HepG2 (cell line): ENCODE data around the gene CDK12. TPM values are rescaled to one million over a fixed set of nuclear protein-coding genes. Genes with fewer than 3 reads are reported as not detected.

ENCODE experiments used
- ATAD3A ChIP-seq: sonication (generic); formaldehyde crosslinking; IDR thresholded peaks from 2 replicates; pipeline ENCODE4 v1.4.0; 2020; ENCODE audit warnings: missing genetic modification reagents
- CCDC6 ChIP-seq: sonication (generic); formaldehyde crosslinking; IDR thresholded peaks from 2 replicates; pipeline ENCODE4 v1.8.1; 2022; ENCODE audit warnings: mild to moderate bottlenecking, missing genetic modification reagents, moderate library complexity
- EHMT2 ChIP-seq: fragments of 200-600 bp; sonication (generic); IDR thresholded peaks from 2 replicates; pipeline ENCODE4 v1.7.0; 2017; ENCODE audit warnings: antibody characterized with exemption, low read depth, low read length, borderline replicate concordance
- ELF3 ChIP-seq: IDR thresholded peaks from 2 replicates; pipeline ENCODE4 v1.6.1; 2016; ENCODE audit warnings: missing genetic modification reagents, missing compliant biosample characterization
- HNRNPLL ChIP-seq: fragments of 200-400 bp; formaldehyde crosslinking; IDR thresholded peaks from 2 replicates; pipeline ENCODE4 v1.6.1; 2017; ENCODE audit warnings: mild to moderate bottlenecking, low read depth, low read length; ENCODE audit not compliant: poor library complexity, severe bottlenecking
- KDM6A ChIP-seq: IDR thresholded peaks from 2 replicates; pipeline ENCODE4 v1.6.1; 2016; ENCODE audit warnings: low read depth
- PLRG1 ChIP-seq: fragments of 450-650 bp; conservative IDR thresholded peaks from 2 replicates; pipeline ENCODE4 v1.6.1; 2016
- PRPF4 ChIP-seq: fragments of 200-400 bp; formaldehyde crosslinking; IDR thresholded peaks from 2 replicates; pipeline ENCODE4 v1.6.1; 2016; ENCODE audit warnings: low read length, low read depth; ENCODE audit not compliant: poor library complexity, severe bottlenecking
- RARG ChIP-seq: sonication (generic); formaldehyde crosslinking; IDR thresholded peaks from 2 replicates; pipeline ENCODE4 v1.4.0; 2020; ENCODE audit warnings: low read depth, mild to moderate bottlenecking, missing genetic modification reagents
- TEAD2 ChIP-seq: sonication (generic); formaldehyde crosslinking; IDR thresholded peaks from 2 replicates; pipeline ENCODE4 v1.9.0; 2021; ENCODE audit warnings: missing genetic modification reagents
- ZFP37 ChIP-seq: sonication (generic); formaldehyde crosslinking; IDR thresholded peaks from 2 replicates; pipeline ENCODE4 v1.4.0; 2020; ENCODE audit warnings: missing genetic modification reagents, borderline replicate concordance
- ZNF614 ChIP-seq: IDR thresholded peaks from 2 replicates; pipeline ENCODE4 v1.6.1; 2018; ENCODE audit warnings: missing biosample characterization, missing genetic modification reagents, inconsistent platforms, borderline replicate concordance
- ZNF75D ChIP-seq: sonication (generic); formaldehyde crosslinking; IDR thresholded peaks from 2 replicates; pipeline ENCODE4 v1.8.1; 2023; ENCODE audit warnings: missing genetic modification reagents, mild to moderate bottlenecking, borderline replicate concordance
- ZNF775 ChIP-seq: sonication (generic); formaldehyde crosslinking; IDR thresholded peaks from 2 replicates; pipeline ENCODE4 v1.4.0; 2020; ENCODE audit warnings: missing genetic modification reagents, mild to moderate bottlenecking, moderate library complexity, borderline replicate concordance
- ZNF850 ChIP-seq: sonication (generic); formaldehyde crosslinking; conservative IDR thresholded peaks from 2 replicates; pipeline ENCODE4 v1.9.0; 2021; ENCODE audit warnings: mild to moderate bottlenecking, missing genetic modification reagents
- polyA plus RNA-seq, 8 experiments: library from polyadenylated mRNA; depleted of rRNA in 3 of 8; stranded (reverse) in 7 of 8; unstranded in 1 of 8; fragments of >200 nt; fragmentation: Illumina TruSeq in 4 of 8; extraction: Trizol in 4 of 8; gene quantifications; 2 replicates each; pipeline versions ENCODE4 v1.2.1 to v1.2.3, GENCODE V29; 2011 to 2016; ENCODE audit warnings: low read depth in 4 of 8, missing spikeins in 1 of 8, mixed read lengths in 1 of 8; ENCODE audit not compliant: insufficient read depth in 1 of 8
- total RNA-seq, 5 experiments: library from RNA; depleted of rRNA; stranded (reverse); fragments of >200 nt; fragmentation: Illumina TruSeq; extraction: Trizol; gene quantifications; 2 replicates each; pipeline ENCODE4 v1.2.3, GENCODE V29; 2016; ENCODE audit warnings: low read depth in 1 of 5
- TF ChIP-seq, protein P1 (sequence below), 2 experiments: fragments of 450-650 bp in 1 of 2; sonication (generic) in 1 of 2; formaldehyde crosslinking; IDR thresholded peaks; 2 replicates each; pipeline versions ENCODE4 v1.5.0 to v1.8.0; 2020 to 2022; ENCODE audit warnings: mild to moderate bottlenecking in 1 of 2, missing genetic modification reagents in 1 of 2
- TF ChIP-seq, protein P2 (sequence below): sonication (generic); formaldehyde crosslinking; IDR thresholded peaks from 2 replicates; pipeline ENCODE4 v1.5.0; 2020; ENCODE audit warnings: mild to moderate bottlenecking, missing genetic modification reagents
- TF ChIP-seq, protein P3 (sequence below): IDR thresholded peaks from 2 replicates; pipeline ENCODE4 v1.4.0; 2020; ENCODE audit warnings: mild to moderate bottlenecking, missing genetic modification reagents
- TF ChIP-seq, protein P4 (sequence below): sonication (generic); formaldehyde crosslinking; IDR thresholded peaks from 2 replicates; pipeline ENCODE4 v1.4.0; 2020; ENCODE audit warnings: missing genetic modification reagents

CDK12 gene
- total and polyA plus RNA-seq, 2 of the 13 experiments (the other 11 are each of a cell fraction or from before 2014, with no cell fraction given): 24.0 to 88.6 TPM

DNA sequence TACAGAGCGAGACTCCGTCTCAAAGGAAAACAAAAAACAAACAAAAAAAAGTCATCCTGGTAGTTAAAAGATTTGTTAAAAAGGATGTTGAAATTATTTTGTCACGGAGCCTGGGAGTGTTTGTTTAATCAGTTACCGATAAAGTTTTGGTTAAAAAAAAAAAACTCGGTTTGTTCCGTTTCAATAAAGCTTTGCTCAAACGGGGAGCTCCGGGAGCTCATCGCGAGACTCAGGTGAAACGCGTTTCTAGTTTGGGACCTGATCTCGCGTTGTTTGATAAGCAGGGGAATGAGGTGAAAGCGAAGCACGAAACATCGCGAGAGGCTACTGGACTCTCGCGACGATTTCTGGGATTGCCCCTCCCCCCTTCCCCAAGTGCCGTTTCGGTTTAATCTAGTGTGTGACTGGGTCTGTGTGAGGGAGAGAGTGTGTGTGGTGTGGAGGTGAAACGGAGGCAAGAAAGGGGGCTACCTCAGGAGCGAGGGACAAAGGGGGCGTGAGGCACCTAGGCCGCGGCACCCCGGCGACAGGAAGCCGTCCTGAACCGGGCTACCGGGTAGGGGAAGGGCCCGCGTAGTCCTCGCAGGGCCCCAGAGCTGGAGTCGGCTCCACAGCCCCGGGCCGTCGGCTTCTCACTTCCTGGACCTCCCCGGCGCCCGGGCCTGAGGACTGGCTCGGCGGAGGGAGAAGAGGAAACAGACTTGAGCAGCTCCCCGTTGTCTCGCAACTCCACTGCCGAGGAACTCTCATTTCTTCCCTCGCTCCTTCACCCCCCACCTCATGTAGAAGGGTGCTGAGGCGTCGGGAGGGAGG is at the start of gene CDK12 (continued):
- TF ChIP-seq, protein P1, sequence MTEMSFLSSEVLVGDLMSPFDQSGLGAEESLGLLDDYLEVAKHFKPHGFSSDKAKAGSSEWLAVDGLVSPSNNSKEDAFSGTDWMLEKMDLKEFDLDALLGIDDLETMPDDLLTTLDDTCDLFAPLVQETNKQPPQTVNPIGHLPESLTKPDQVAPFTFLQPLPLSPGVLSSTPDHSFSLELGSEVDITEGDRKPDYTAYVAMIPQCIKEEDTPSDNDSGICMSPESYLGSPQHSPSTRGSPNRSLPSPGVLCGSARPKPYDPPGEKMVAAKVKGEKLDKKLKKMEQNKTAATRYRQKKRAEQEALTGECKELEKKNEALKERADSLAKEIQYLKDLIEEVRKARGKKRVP (CRISPR knock-in tag; IDR thresholded peaks at IDR 0.05): peak in 1 of 2 experiments; percentile 76; a peak in 1 of 4 replicates
- TF ChIP-seq ZNF75D (no peak), PRPF4 (peak; percentile 100), CCDC6 (CRISPR knock-in tag) (peak; percentile 78), TEAD2 (peak; percentile 60; the same call in 1 of the 2 replicates), ZNF850 (CRISPR knock-in tag) (peak; percentile 43; the same call in 1 of the 2 replicates), KDM6A (CRISPR knock-in tag) (no peak; the same call in 1 of the 2 replicates), ZFP37 (CRISPR knock-in tag) (0 out of 2 replicates have a peak, but pooled peaks have one; percentile 58), ELF3 (peak; percentile 92), ZNF775 (CRISPR knock-in tag) (0 out of 2 replicates have a peak, but pooled peaks have one; percentile 78), ATAD3A (CRISPR knock-in tag) (0 out of 2 replicates have a peak, but pooled peaks have one; percentile 50), RARG (CRISPR knock-in tag) (no peak; the same call in 1 of the 2 replicates), ZNF614 (CRISPR knock-in tag) (peak; percentile 79; the same call in 1 of the 2 replicates), PLRG1 (no peak), EHMT2 (no peak), HNRNPLL (peak; percentile 59)
- TF ChIP-seq, protein P2, sequence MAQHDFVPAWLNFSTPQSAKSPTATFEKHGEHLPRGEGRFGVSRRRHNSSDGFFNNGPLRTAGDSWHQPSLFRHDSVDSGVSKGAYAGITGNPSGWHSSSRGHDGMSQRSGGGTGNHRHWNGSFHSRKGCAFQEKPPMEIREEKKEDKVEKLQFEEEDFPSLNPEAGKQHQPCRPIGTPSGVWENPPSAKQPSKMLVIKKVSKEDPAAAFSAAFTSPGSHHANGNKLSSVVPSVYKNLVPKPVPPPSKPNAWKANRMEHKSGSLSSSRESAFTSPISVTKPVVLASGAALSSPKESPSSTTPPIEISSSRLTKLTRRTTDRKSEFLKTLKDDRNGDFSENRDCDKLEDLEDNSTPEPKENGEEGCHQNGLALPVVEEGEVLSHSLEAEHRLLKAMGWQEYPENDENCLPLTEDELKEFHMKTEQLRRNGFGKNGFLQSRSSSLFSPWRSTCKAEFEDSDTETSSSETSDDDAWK (CRISPR knock-in tag): no peak
- TF ChIP-seq, protein P3, sequence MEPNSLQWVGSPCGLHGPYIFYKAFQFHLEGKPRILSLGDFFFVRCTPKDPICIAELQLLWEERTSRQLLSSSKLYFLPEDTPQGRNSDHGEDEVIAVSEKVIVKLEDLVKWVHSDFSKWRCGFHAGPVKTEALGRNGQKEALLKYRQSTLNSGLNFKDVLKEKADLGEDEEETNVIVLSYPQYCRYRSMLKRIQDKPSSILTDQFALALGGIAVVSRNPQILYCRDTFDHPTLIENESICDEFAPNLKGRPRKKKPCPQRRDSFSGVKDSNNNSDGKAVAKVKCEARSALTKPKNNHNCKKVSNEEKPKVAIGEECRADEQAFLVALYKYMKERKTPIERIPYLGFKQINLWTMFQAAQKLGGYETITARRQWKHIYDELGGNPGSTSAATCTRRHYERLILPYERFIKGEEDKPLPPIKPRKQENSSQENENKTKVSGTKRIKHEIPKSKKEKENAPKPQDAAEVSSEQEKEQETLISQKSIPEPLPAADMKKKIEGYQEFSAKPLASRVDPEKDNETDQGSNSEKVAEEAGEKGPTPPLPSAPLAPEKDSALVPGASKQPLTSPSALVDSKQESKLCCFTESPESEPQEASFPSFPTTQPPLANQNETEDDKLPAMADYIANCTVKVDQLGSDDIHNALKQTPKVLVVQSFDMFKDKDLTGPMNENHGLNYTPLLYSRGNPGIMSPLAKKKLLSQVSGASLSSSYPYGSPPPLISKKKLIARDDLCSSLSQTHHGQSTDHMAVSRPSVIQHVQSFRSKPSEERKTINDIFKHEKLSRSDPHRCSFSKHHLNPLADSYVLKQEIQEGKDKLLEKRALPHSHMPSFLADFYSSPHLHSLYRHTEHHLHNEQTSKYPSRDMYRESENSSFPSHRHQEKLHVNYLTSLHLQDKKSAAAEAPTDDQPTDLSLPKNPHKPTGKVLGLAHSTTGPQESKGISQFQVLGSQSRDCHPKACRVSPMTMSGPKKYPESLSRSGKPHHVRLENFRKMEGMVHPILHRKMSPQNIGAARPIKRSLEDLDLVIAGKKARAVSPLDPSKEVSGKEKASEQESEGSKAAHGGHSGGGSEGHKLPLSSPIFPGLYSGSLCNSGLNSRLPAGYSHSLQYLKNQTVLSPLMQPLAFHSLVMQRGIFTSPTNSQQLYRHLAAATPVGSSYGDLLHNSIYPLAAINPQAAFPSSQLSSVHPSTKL (CRISPR knock-in tag): peak; percentile 49
- TF ChIP-seq, protein P4, sequence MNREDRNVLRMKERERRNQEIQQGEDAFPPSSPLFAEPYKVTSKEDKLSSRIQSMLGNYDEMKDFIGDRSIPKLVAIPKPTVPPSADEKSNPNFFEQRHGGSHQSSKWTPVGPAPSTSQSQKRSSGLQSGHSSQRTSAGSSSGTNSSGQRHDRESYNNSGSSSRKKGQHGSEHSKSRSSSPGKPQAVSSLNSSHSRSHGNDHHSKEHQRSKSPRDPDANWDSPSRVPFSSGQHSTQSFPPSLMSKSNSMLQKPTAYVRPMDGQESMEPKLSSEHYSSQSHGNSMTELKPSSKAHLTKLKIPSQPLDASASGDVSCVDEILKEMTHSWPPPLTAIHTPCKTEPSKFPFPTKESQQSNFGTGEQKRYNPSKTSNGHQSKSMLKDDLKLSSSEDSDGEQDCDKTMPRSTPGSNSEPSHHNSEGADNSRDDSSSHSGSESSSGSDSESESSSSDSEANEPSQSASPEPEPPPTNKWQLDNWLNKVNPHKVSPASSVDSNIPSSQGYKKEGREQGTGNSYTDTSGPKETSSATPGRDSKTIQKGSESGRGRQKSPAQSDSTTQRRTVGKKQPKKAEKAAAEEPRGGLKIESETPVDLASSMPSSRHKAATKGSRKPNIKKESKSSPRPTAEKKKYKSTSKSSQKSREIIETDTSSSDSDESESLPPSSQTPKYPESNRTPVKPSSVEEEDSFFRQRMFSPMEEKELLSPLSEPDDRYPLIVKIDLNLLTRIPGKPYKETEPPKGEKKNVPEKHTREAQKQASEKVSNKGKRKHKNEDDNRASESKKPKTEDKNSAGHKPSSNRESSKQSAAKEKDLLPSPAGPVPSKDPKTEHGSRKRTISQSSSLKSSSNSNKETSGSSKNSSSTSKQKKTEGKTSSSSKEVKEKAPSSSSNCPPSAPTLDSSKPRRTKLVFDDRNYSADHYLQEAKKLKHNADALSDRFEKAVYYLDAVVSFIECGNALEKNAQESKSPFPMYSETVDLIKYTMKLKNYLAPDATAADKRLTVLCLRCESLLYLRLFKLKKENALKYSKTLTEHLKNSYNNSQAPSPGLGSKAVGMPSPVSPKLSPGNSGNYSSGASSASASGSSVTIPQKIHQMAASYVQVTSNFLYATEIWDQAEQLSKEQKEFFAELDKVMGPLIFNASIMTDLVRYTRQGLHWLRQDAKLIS (CRISPR knock-in tag): no peak
